ENCODE results near the gene SCAMP1.

- TF ChIP-seq CTCF (conservative IDR thresholded peaks at IDR 0.05; ENCODE audit: low read length) (no peak), EZH2phosphoT487 (IDR thresholded peaks at IDR 0.05; ENCODE audit: borderline replicate concordance, low read depth, low read length) (no peak)
These were observed 136.0 kb downstream of the SCAMP1 start for GRCh38 chr5:78496373-78496772.

All from OCI-LY7 (cell line).